Lung (tissue), 12 donors: Measurements from ENCODE around the gene GFM1. TPM values are rescaled to one million over a fixed set of nuclear protein-coding genes. Genes with fewer than 3 reads are reported as not detected.

Experiments
- ATAC-seq: fragments of 200-7000 bp; cut with Tn5 transposase; one replicate; pipeline ENCODE4 v1.9.1; 2020; ENCODE audit warnings: moderate number of reproducible peaks; ENCODE audit not compliant: insufficient read depth, low FRiP score
- DNase-seq, 3 donors: peaks; one replicate each; pipeline ENCODE4 v3.0.0-alpha.2; 2013 to 2017
- H3K27ac ChIP-seq, 2 donors: one replicate each; pipeline ENCODE4 v1.5.1; 2013; ENCODE audit warnings: mild to moderate bottlenecking in 2 of 2, moderate library complexity in 2 of 2, control low read depth in 1 of 2, inconsistent platforms in 1 of 2, low read depth in 1 of 2, low read length in 1 of 2
- H3K27me3 ChIP-seq, 3 donors: one replicate each; pipeline ENCODE4 v1.5.1; 2013; ENCODE audit warnings: low read length in 2 of 3; ENCODE audit not compliant: control insufficient read depth in 3 of 3, insufficient read depth in 3 of 3
- H3K36me3 ChIP-seq, 4 donors: one replicate each; pipeline ENCODE4 v1.5.1; 2013; ENCODE audit warnings: low read length in 4 of 4, mild to moderate bottlenecking in 1 of 4, moderate library complexity in 1 of 4; ENCODE audit not compliant: control insufficient read depth in 4 of 4, insufficient read depth in 4 of 4
- H3K4me1 ChIP-seq, 5 donors: one replicate each; pipeline ENCODE4 v1.5.1; 2013; ENCODE audit warnings: low read length in 5 of 5, mild to moderate bottlenecking in 2 of 5, moderate library complexity in 1 of 5; ENCODE audit not compliant: control insufficient read depth in 5 of 5, insufficient read depth in 5 of 5
- H3K4me3 ChIP-seq: one replicate; pipeline ENCODE4 v1.5.1; 2013; ENCODE audit warnings: mild to moderate bottlenecking, control low read depth, moderate library complexity
- H3K9ac ChIP-seq, 2 donors: one replicate each; pipeline ENCODE4 v1.5.1; 2013; ENCODE audit warnings: low read length in 2 of 2, control low read depth in 1 of 2; ENCODE audit not compliant: insufficient read depth in 1 of 2
- H3K9me3 ChIP-seq, 4 donors: one replicate each; pipeline ENCODE4 v1.5.1; 2013; ENCODE audit warnings: low read length in 3 of 4, mild to moderate bottlenecking in 1 of 4, moderate library complexity in 1 of 4; ENCODE audit not compliant: control insufficient read depth in 4 of 4, insufficient read depth in 3 of 4
- WGBS, 2 donors: extraction: QIAGEN DNeasy Blood & Tissue Kit; methylation state at CpG; one replicate each; pipeline ENCODE4 v1.1.7; 2013; 5-methylcytosine and 5-hydroxymethylcytosine counted together
- polyA plus RNA-seq, 2 donors: library from polyadenylated mRNA; stranded (reverse); fragments of 200-250 nt; gene quantifications; one replicate each; pipeline ENCODE4 v1.2.1, GENCODE V29; 2013
- total RNA-seq, 2 donors: library from RNA; depleted of rRNA in 1 of 2; stranded (reverse); fragments of >200 nt in 1 of 2; gene quantifications; one replicate each; pipeline ENCODE4 v1.2.1, GENCODE V29; 2014 to 2021
- TF ChIP-seq, protein P1 (sequence below): IDR thresholded peaks from 2 replicates; pipeline ENCODE4 v1.5.1; 2012; ENCODE audit warnings: mild to moderate bottlenecking; ENCODE audit errors: control extremely low read depth, extremely low read depth
- donor health status: control.
- donor health status: control.
- donor health status: Bipolar disorder and iron deficiency.
- donor health status: healthy.
- donor health status: DM: yes; HTN: yes; CAD: no.

GFM1 gene
- total and polyA plus RNA-seq, 4 donors: 16.2 to 66.1 (median 31.4) TPM

DNA sequence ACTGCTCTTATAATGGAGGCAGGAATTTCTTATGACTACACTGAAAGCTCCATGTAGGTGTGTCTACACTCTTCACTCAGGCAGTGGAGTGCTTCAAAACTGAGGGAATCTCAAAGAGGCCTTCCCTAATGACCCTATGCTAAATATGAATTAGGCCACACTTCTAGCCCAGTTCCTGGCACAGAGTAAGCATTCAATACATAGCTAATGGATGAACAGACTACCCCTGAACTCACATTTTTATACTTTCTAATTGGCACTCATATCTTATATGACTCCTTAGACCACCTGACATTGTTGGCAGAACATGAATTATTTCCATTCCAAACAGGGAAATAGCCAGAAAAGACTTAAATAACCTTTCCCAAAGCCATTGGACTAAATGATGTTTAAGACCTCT is 84.5 kb downstream of the GFM1 start:
- no peak overlapping the region for H3K4me3 ChIP-seq
- no peak for DNase-seq
- TF ChIP-seq, protein P1, sequence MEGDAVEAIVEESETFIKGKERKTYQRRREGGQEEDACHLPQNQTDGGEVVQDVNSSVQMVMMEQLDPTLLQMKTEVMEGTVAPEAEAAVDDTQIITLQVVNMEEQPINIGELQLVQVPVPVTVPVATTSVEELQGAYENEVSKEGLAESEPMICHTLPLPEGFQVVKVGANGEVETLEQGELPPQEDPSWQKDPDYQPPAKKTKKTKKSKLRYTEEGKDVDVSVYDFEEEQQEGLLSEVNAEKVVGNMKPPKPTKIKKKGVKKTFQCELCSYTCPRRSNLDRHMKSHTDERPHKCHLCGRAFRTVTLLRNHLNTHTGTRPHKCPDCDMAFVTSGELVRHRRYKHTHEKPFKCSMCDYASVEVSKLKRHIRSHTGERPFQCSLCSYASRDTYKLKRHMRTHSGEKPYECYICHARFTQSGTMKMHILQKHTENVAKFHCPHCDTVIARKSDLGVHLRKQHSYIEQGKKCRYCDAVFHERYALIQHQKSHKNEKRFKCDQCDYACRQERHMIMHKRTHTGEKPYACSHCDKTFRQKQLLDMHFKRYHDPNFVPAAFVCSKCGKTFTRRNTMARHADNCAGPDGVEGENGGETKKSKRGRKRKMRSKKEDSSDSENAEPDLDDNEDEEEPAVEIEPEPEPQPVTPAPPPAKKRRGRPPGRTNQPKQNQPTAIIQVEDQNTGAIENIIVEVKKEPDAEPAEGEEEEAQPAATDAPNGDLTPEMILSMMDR: no peak
- no peaks in the 10 kb centered on the region for H3K27me3 ChIP-seq
- no peaks in the 10 kb centered on the region for H3K9me3 ChIP-seq
- no peak overlapping the region for H3K27ac ChIP-seq
- H3K9ac ChIP-seq: no peak overlapping the region
- no peak for ATAC-seq
- peaks cover 0 to 3% (median 0%) of the 10 kb centered on the region in 4 donors for H3K36me3 ChIP-seq
- peaks cover 9 to 50% (median 19%) of the 10 kb centered on the region in 5 donors for H3K4me1 ChIP-seq

DNA sequence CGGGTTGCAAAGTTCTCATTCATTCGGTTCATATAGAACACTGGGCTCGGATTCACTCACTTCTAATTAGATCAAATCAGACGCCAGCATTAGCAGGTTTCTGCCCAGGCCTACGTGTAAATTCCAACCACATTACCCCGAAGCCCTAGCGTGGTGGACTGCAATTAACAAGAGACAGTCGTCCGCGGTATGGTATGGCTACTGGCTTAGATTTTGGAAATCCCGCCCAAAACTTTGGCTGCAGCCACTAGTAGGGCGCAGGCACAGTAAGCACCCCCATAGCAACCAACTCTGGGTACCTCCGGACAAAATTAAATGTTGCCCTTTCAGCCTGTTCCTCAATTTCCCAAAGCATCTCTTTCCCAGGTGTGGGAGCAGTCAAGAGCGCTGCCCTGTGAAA is 87.2 kb downstream of the GFM1 start:
- ATAC-seq: no peak
- Histone ChIP-seq H3K4me3 (peak overlapping the region; percentile 60), H3K4me1 (peaks cover 6 to 34% (median 14%) of the 10 kb centered on the region in 5 donors), H3K27me3 (no peaks in the 10 kb centered on the region), H3K9ac (peak overlapping the region in 1 of 2 donors; percentile 63), H3K27ac (peak overlapping the region in 1 of 2 donors; percentile 81), H3K36me3 (peaks cover 0 to 14% (median 6%) of the 10 kb centered on the region in 4 donors), H3K9me3 (peaks cover 0 to 7% (median 1%) of the 10 kb centered on the region in 4 donors)
- peak in 2 of 3 donors; percentile 18 to 45 for DNase-seq
- 56 to 62% methylated on average over 14 of the region's 14 CpGs for WGBS, 2 donors
- TF ChIP-seq, protein P1: no peak

DNA sequence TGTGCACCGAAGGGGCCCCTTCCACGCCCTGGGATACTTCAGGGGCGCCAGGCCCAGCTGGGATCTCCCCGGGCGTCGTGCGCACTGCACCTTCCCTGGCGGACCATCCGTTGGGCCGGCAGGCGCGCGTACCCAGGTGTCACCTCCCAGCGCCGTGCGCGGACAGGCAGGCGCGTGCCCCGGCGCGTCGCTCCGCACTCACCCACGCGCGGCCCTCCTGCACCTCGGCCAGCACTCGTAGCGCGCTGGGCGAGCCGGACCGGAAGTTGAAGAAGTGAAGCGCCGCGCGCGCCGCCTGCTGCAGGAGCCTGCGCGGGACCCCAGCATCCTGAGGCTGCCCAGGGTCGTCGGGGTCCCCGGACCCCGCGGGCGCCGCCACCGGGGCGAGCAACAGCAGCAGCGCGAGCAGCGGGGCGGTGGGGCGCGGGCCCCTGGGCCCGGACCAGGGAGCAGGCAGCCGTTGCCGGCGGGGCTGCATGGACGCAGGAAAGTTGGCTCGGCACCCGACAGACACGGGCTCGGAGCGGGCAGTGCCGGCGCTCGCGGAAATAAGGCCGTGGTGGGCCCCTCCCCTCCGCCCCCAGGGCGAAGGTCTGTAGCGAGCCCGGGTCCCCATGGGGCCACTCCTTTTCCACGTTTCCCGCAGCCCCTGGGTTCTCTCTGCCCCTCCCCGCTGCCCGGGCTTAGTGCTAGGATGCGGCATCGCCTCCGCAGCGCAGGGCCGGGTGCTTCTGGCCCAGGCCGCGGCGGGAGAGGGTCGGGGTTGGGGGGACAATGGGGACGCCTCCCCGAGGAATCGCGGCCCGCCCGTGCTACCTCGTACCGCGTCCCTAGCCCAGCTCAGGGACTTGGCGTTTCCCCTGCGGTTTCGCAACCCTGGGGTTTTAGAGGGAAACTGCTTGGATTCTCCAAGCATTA is 87.9 kb downstream of the GFM1 start, which contains the start of gene RARRES1:
Gene RARRES1 (minus strand): TSS at position 520 of the 918 bp plus-strand sequence. CDS start 42 bp downstream, at position 478.
- peak; percentile 81 for ATAC-seq
- peaks cover 0 to 7% (median 1%) of the 10 kb centered on the region in 4 donors for H3K9me3 ChIP-seq
- DNase-seq: peak; percentile 77 to 84 (median 78)
- peak within 1 kb of the TSS; percentile 38 to 63 for H3K9ac ChIP-seq
- H3K27ac ChIP-seq: peak within 1 kb of the TSS in 1 of 2 donors; percentile 81
- no peaks in the 10 kb centered on the region for H3K27me3 ChIP-seq
- H3K4me3 ChIP-seq: peak within 1 kb of the TSS; percentile 60
- H3K4me1 ChIP-seq: peaks cover 5 to 26% (median 14%) of the 10 kb centered on the region in 5 donors
- TF ChIP-seq, protein P1: no peak
- WGBS, 2 donors: 3 to 4% methylated on average over 67 to 101 of the region's 101 CpGs
- H3K36me3 ChIP-seq: peaks cover 0 to 14% (median 7%) of the 10 kb centered on the region in 4 donors
